Smooth muscle cell (in vitro differentiated cells): Measurements from ENCODE around the gene MTCL1. TPM values are rescaled to one million over a fixed set of nuclear protein-coding genes. Genes with fewer than 3 reads are reported as not detected.

ENCODE experiments used
- DNase-seq: peaks from one replicate; lab custom pipeline; 2025; ENCODE audit not compliant: unreplicated experiment; lab: John Stamatoyannopoulos, UW
- H2AFZ ChIP-seq: fragments of 200-600 bp; sonication (generic); 2 replicates; pipeline ENCODE4 v1.6.0; 2016; ENCODE audit warnings: antibody characterized with exemption, low read depth, mild to moderate bottlenecking
- H3F3A ChIP-seq: fragments of 200-600 bp; sonication (generic); 2 replicates; pipeline ENCODE4 v1.6.0; 2017; ENCODE audit warnings: antibody characterized with exemption, low read depth
- H3K27ac ChIP-seq: fragments of 200-600 bp; sonication (generic); 2 replicates; pipeline ENCODE4 v1.5.1; 2016; ENCODE audit warnings: low read depth, mild to moderate bottlenecking
- H3K27me3 ChIP-seq: fragments of 200-600 bp; sonication (generic); 2 replicates; pipeline ENCODE4 v1.6.1; 2016; ENCODE audit warnings: low read depth, mild to moderate bottlenecking
- H3K36me3 ChIP-seq: fragments of 200-600 bp; sonication (generic); 2 replicates; pipeline ENCODE4 v1.5.1; 2016; ENCODE audit warnings: low read depth
- H3K4me1 ChIP-seq: fragments of 200-600 bp; sonication (generic); 2 replicates; pipeline ENCODE4 v1.5.1; 2016; ENCODE audit warnings: low read depth
- H3K4me2 ChIP-seq: fragments of 200-600 bp; sonication (generic); 2 replicates; pipeline ENCODE4 v1.6.0; 2016; ENCODE audit warnings: mild to moderate bottlenecking
- H3K4me3 ChIP-seq: fragments of 200-600 bp; sonication (generic); 2 replicates; pipeline ENCODE4 v1.5.1; 2016; ENCODE audit warnings: mild to moderate bottlenecking
- H3K79me2 ChIP-seq: fragments of 200-600 bp; sonication (generic); 2 replicates; pipeline ENCODE4 v1.6.0; 2016; ENCODE audit warnings: low read depth, mild to moderate bottlenecking
- H3K9ac ChIP-seq: fragments of 200-600 bp; sonication (generic); 2 replicates; pipeline ENCODE4 v1.6.0; 2016; ENCODE audit warnings: low read depth
- H3K9me3 ChIP-seq: fragments of 200-600 bp; sonication (generic); replicated peaks from 2 replicates; pipeline ENCODE4 v1.5.1; 2016; ENCODE audit warnings: low read depth
- H4K20me1 ChIP-seq: fragments of 200-600 bp; sonication (generic); 2 replicates; pipeline ENCODE4 v1.6.0; 2016; ENCODE audit warnings: low read depth
- WGBS: methylation state at CpG from one replicate; pipeline ENCODE4 v1.1.7; 2016; ENCODE audit warnings: low lambda C conversion rate; 5-methylcytosine and 5-hydroxymethylcytosine counted together
- polyA plus RNA-seq: library from polyadenylated mRNA; unstranded; fragments of >200 nt; fragmentation: Nextera tagmentation; extraction: Ambion mirVana; gene quantifications from 2 replicates; pipeline ENCODE4 v1.2.1, GENCODE V29; 2016
- total RNA-seq: library from RNA; depleted of rRNA; stranded (reverse); fragments of >200 nt; gene quantifications from 2 replicates; pipeline ENCODE4 v1.2.3, GENCODE V29; 2014
- TF ChIP-seq, protein P1 (sequence below): fragments of 200-600 bp; sonication (generic); IDR thresholded peaks from 2 replicates; pipeline ENCODE4 v1.5.1; 2017; ENCODE audit warnings: borderline replicate concordance, mild to moderate bottlenecking, antibody characterized with exemption; ENCODE audit not compliant: insufficient read depth, poor library complexity, severe bottlenecking

The MTCL1 gene
- total and polyA plus RNA-seq, 2 experiments from 2014 or later, result 5.5 to 15.2 TPM

DNA sequence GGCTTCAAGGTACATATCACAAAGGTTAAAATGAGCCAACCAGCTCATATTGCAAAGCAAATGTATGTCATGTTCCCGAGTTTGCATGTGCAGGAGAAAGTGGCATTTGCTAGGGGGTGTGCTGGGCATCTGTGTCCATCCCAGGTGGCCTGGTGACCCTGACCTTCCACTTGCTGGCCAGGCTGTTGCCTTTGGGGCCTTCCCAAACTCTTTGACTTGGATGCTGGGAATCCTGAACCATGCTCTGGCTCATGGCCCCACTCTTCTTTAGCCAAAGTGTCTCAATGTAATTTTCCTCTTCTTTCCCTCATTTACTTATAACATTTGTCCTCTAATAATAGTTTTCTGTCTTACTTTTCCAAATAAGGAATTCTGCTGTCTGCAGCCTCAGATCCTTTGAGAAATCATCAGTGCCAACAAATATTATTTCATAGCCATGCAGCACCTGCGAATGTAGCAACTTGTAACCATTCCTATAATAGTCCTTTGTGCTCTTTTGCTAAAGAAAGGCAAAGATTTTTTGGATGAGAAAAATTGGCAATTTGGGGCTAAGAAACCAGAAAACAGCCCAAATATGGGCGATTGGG lies 64.2 kb downstream of the MTCL1 start:
- no peaks in the 10 kb centered on the region for H3K27me3 ChIP-seq
- no peak overlapping the region for H3K4me2 ChIP-seq
- H3K9me3 ChIP-seq, result no peaks in the 10 kb centered on the region
- peaks cover 46% of the 10 kb centered on the region for H3K4me1 ChIP-seq
- H3K36me3 ChIP-seq, result no peaks in the 10 kb centered on the region
- no peaks in the 10 kb centered on the region for H3K79me2 ChIP-seq
- no peak overlapping the region for H3K27ac ChIP-seq
- DNase-seq, result no peak
- no peak overlapping the region for H2AFZ ChIP-seq
- no peaks in the 10 kb centered on the region for H4K20me1 ChIP-seq
- no peak overlapping the region for H3K9ac ChIP-seq
- TF ChIP-seq, protein P1, sequence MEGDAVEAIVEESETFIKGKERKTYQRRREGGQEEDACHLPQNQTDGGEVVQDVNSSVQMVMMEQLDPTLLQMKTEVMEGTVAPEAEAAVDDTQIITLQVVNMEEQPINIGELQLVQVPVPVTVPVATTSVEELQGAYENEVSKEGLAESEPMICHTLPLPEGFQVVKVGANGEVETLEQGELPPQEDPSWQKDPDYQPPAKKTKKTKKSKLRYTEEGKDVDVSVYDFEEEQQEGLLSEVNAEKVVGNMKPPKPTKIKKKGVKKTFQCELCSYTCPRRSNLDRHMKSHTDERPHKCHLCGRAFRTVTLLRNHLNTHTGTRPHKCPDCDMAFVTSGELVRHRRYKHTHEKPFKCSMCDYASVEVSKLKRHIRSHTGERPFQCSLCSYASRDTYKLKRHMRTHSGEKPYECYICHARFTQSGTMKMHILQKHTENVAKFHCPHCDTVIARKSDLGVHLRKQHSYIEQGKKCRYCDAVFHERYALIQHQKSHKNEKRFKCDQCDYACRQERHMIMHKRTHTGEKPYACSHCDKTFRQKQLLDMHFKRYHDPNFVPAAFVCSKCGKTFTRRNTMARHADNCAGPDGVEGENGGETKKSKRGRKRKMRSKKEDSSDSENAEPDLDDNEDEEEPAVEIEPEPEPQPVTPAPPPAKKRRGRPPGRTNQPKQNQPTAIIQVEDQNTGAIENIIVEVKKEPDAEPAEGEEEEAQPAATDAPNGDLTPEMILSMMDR, result no peak
- no peak overlapping the region for H3K4me3 ChIP-seq
- 93% methylated on average over 3 of the region's 3 CpGs for WGBS
- H3F3A ChIP-seq, result peaks cover 11% of the 10 kb centered on the region

DNA sequence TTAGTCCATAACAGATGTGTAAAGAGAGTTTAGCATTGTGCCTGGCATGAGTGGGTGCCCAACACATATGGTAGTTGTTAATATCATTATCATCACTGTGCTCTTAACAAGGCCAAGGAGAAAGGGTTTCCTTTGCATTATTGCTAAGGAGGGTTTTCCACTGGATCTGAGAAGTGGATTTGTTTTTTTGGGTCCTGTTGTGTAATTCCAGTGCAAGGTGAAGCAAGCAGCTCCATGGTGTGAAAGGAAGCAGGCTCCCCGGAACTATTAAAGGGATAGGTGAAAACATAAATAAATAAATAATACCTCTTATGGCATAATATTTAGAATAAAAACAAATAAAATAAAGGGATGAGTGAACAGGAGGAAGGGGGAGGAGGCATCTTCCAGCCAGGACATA lies 65.3 kb downstream of the MTCL1 start:
- Histone ChIP-seq H3F3A (peaks cover 13% of the 10 kb centered on the region), H3K9me3 (no peaks in the 10 kb centered on the region), H3K79me2 (no peaks in the 10 kb centered on the region), H2AFZ (no peak overlapping the region), H3K27me3 (no peaks in the 10 kb centered on the region), H3K4me3 (no peak overlapping the region), H3K36me3 (no peaks in the 10 kb centered on the region), H3K4me2 (no peak overlapping the region), H3K4me1 (peaks cover 51% of the 10 kb centered on the region), H4K20me1 (no peaks in the 10 kb centered on the region), H3K27ac (no peak overlapping the region), H3K9ac (no peak overlapping the region)
- TF ChIP-seq, protein P1, result no peak
- 91% methylated on average over 1 of the region's 1 CpG for WGBS
- DNase-seq, result no peak

DNA sequence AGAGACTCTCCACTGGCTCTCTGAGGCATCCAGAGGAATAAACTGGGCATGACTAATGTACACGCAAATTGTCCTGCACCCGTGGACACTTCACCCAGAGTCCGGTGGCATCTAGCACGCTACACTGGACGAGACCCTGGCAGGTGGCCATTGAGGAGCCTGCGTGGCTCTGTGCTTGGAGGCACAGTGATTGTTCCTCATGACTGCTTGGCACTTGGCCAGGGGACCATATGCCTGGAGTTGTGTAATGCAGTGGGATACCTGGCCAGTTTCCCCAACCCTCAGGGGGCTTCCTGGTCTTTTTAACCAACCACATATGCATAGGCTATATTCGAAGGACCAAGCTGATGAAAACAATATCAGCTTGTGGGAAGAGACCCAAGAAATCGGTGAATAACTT lies 66.6 kb downstream of the MTCL1 start:
- no peak overlapping the region for H3K9ac ChIP-seq
- H4K20me1 ChIP-seq, result no peaks in the 10 kb centered on the region
- whole genome bisulfite sequencing, result 90% methylated on average over 8 of the region's 8 CpGs
- H3K27ac ChIP-seq, result no peak overlapping the region
- no peak overlapping the region for H2AFZ ChIP-seq
- no peak overlapping the region for H3K4me3 ChIP-seq
- H3K79me2 ChIP-seq, result no peaks in the 10 kb centered on the region
- no peaks in the 10 kb centered on the region for H3K9me3 ChIP-seq
- TF ChIP-seq, protein P1, result no peak
- peaks cover 16% of the 10 kb centered on the region for H3F3A ChIP-seq
- DNase-seq, result no peak
- H3K4me2 ChIP-seq, result no peak overlapping the region
- H3K27me3 ChIP-seq, result no peaks in the 10 kb centered on the region
- H3K36me3 ChIP-seq, result no peaks in the 10 kb centered on the region
- peaks cover 48% of the 10 kb centered on the region for H3K4me1 ChIP-seq

DNA sequence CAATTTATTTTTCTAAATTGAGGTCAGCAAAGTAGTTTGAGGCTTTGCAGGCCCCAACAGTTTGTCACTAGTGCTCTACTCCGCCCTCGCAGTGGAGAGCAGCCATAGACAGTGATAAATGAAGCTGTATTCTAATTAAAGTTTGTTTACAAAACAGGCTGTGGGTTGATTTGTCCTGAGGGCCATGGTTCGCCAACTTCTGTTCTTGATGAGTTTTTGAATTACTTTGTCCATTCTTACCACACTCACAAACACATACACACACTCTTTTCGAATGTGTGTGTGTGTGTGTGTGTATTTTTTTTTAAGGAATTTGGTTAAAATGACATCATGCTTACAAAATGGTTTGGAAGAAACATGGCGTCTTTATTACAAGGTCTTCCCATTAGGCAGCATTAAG lies 68.6 kb downstream of the MTCL1 start:
- Histone ChIP-seq H3K36me3 (no peaks in the 10 kb centered on the region), H4K20me1 (no peaks in the 10 kb centered on the region), H3K79me2 (no peaks in the 10 kb centered on the region), H3K9me3 (no peaks in the 10 kb centered on the region), H3K4me3 (no peak overlapping the region), H2AFZ (no peak overlapping the region), H3F3A (peaks cover 10% of the 10 kb centered on the region), H3K27me3 (no peaks in the 10 kb centered on the region), H3K4me2 (peak overlapping the region; percentile 82), H3K9ac (no peak overlapping the region), H3K4me1 (peaks cover 59% of the 10 kb centered on the region), H3K27ac (peak overlapping the region; percentile 73)
- 47% methylated on average over 5 of the region's 5 CpGs for WGBS
- no peak for DNase-seq
- TF ChIP-seq, protein P1, result no peak
